Measurements from ENCODE around the gene APBA2.
A peak's percentile ranks its signal among the peaks of the same experiment; 100 is the strongest.

APBA2 gene

GRCh38 chr15:29066838-29067237 lies 181.1 kb downstream of the APBA2 start:
- H3K4me1 Mint-ChIP-seq, result peaks cover 35% of the 10 kb centered on the region
- peaks cover 23% of the 10 kb centered on the region for H3K36me3 Mint-ChIP-seq
- H3K27ac Mint-ChIP-seq, result peak overlapping the region; percentile 60
- no peaks in the 10 kb centered on the region for H3K27me3 Mint-ChIP-seq
- no peaks in the 10 kb centered on the region for H3K9me3 Mint-ChIP-seq
- no peak overlapping the region for H3K4me3 Mint-ChIP-seq

GRCh38 chr15:29067949-29068348 lies 182.2 kb downstream of the APBA2 start:
- Mint-ChIP-seq H3K27ac (no peak overlapping the region), H3K27me3 (no peaks in the 10 kb centered on the region), H3K4me3 (no peak overlapping the region), H3K36me3 (peaks cover 23% of the 10 kb centered on the region), H3K4me1 (peaks cover 30% of the 10 kb centered on the region), H3K9me3 (no peaks in the 10 kb centered on the region)

- H3K36me3 Mint-ChIP-seq, result peaks cover 30% of the 10 kb centered on the region
Observed at GRCh38 chr15:29070471-29071231, 184.9 kb downstream of the APBA2 start.

GRCh38 chr15:29071232-29071881 lies 185.6 kb downstream of the APBA2 start:
- H3K27ac Mint-ChIP-seq, result no peak overlapping the region
- H3K36me3 Mint-ChIP-seq, result peaks cover 28% of the 10 kb centered on the region
- no peaks in the 10 kb centered on the region for H3K9me3 Mint-ChIP-seq
- H3K27me3 Mint-ChIP-seq, result no peaks in the 10 kb centered on the region
- peaks cover 10% of the 10 kb centered on the region for H3K4me1 Mint-ChIP-seq
- H3K4me3 Mint-ChIP-seq, result no peak overlapping the region

More at GRCh38 chr15:29070471-29071231, 184.9 kb downstream of the APBA2 start:
- Mint-ChIP-seq H3K4me1 (peaks cover 15% of the 10 kb centered on the region), H3K27ac (no peak overlapping the region), H3K27me3 (no peaks in the 10 kb centered on the region), H3K4me3 (no peak overlapping the region), H3K9me3 (no peaks in the 10 kb centered on the region)

GRCh38 chr15:29071882-29072273 lies 186.1 kb downstream of the APBA2 start:
- no peaks in the 10 kb centered on the region for H3K27me3 Mint-ChIP-seq

GRCh38 chr15:29072444-29072843 lies 186.7 kb downstream of the APBA2 start:
- Mint-ChIP-seq H3K27ac (no peak overlapping the region), H3K4me1 (peaks cover 8% of the 10 kb centered on the region), H3K36me3 (peaks cover 25% of the 10 kb centered on the region), H3K9me3 (no peaks in the 10 kb centered on the region), H3K27me3 (no peaks in the 10 kb centered on the region), H3K4me3 (no peak overlapping the region)

More at GRCh38 chr15:29071882-29072273, 186.1 kb downstream of the APBA2 start:
- H3K9me3 Mint-ChIP-seq, result no peaks in the 10 kb centered on the region
- no peak overlapping the region for H3K4me3 Mint-ChIP-seq
- no peak overlapping the region for H3K27ac Mint-ChIP-seq
- H3K4me1 Mint-ChIP-seq, result peaks cover 8% of the 10 kb centered on the region
- H3K36me3 Mint-ChIP-seq, result peaks cover 25% of the 10 kb centered on the region

GRCh38 chr15:29074045-29074444 lies 188.3 kb downstream of the APBA2 start:
- Mint-ChIP-seq H3K4me1 (peaks cover 7% of the 10 kb centered on the region), H3K36me3 (peaks cover 22% of the 10 kb centered on the region), H3K27ac (no peak overlapping the region), H3K27me3 (no peaks in the 10 kb centered on the region), H3K4me3 (no peak overlapping the region), H3K9me3 (no peaks in the 10 kb centered on the region)

GRCh38 chr15:29078541-29078940 lies 192.8 kb downstream of the APBA2 start:
- Mint-ChIP-seq H3K36me3 (peaks cover 21% of the 10 kb centered on the region), H3K27me3 (no peaks in the 10 kb centered on the region), H3K9me3 (no peaks in the 10 kb centered on the region), H3K4me3 (no peak overlapping the region), H3K4me1 (no peaks in the 10 kb centered on the region), H3K27ac (no peak overlapping the region)

- Mint-ChIP-seq H3K36me3 (peaks cover 20% of the 10 kb centered on the region), H3K4me3 (no peak overlapping the region), H3K9me3 (no peaks in the 10 kb centered on the region), H3K4me1 (no peaks in the 10 kb centered on the region), H3K27me3 (no peaks in the 10 kb centered on the region), H3K27ac (no peak overlapping the region)
Observed at GRCh38 chr15:29079479-29079878, 193.7 kb downstream of the APBA2 start.

- peak overlapping the region; percentile 17 for H3K27ac Mint-ChIP-seq
- H3K27me3 Mint-ChIP-seq, result no peaks in the 10 kb centered on the region
- H3K9me3 Mint-ChIP-seq, result no peaks in the 10 kb centered on the region
- H3K4me3 Mint-ChIP-seq, result no peak overlapping the region
- H3K36me3 Mint-ChIP-seq, result peaks cover 22% of the 10 kb centered on the region
- H3K4me1 Mint-ChIP-seq, result peaks cover 12% of the 10 kb centered on the region
Observed at GRCh38 chr15:29081781-29082180, 196.0 kb downstream of the APBA2 start.

GRCh38 chr15:29083161-29083560 lies 197.4 kb downstream of the APBA2 start:
- Mint-ChIP-seq H3K4me1 (peaks cover 24% of the 10 kb centered on the region), H3K27ac (no peak overlapping the region), H3K27me3 (no peaks in the 10 kb centered on the region), H3K9me3 (no peaks in the 10 kb centered on the region), H3K4me3 (no peak overlapping the region), H3K36me3 (peaks cover 18% of the 10 kb centered on the region)

- Mint-ChIP-seq H3K36me3 (peaks cover 16% of the 10 kb centered on the region), H3K4me1 (peaks cover 31% of the 10 kb centered on the region), H3K9me3 (no peaks in the 10 kb centered on the region), H3K4me3 (no peak overlapping the region), H3K27ac (no peak overlapping the region), H3K27me3 (no peaks in the 10 kb centered on the region)
Observed at GRCh38 chr15:29083858-29084257, 198.1 kb downstream of the APBA2 start.

GRCh38 chr15:29086001-29086400 lies 200.2 kb downstream of the APBA2 start:
- peaks cover 12% of the 10 kb centered on the region for H3K36me3 Mint-ChIP-seq
- H3K9me3 Mint-ChIP-seq, result no peaks in the 10 kb centered on the region
- peaks cover 46% of the 10 kb centered on the region for H3K4me1 Mint-ChIP-seq
- H3K4me3 Mint-ChIP-seq, result no peak overlapping the region
- H3K27me3 Mint-ChIP-seq, result no peaks in the 10 kb centered on the region
- peak overlapping the region; percentile 63 for H3K27ac Mint-ChIP-seq

GRCh38 chr15:29086891-29087290 lies 201.1 kb downstream of the APBA2 start:
- H3K4me3 Mint-ChIP-seq, result no peak overlapping the region
- H3K4me1 Mint-ChIP-seq, result peaks cover 46% of the 10 kb centered on the region
- no peak overlapping the region for H3K27ac Mint-ChIP-seq
- H3K27me3 Mint-ChIP-seq, result no peaks in the 10 kb centered on the region
- peaks cover 11% of the 10 kb centered on the region for H3K36me3 Mint-ChIP-seq
- H3K9me3 Mint-ChIP-seq, result no peaks in the 10 kb centered on the region

- Mint-ChIP-seq H3K36me3 (peaks cover 11% of the 10 kb centered on the region), H3K9me3 (no peaks in the 10 kb centered on the region), H3K27ac (no peak overlapping the region), H3K4me1 (peaks cover 46% of the 10 kb centered on the region), H3K4me3 (no peak overlapping the region), H3K27me3 (no peaks in the 10 kb centered on the region)
Observed at GRCh38 chr15:29087521-29088285, 201.9 kb downstream of the APBA2 start.

GRCh38 chr15:29088666-29089065 lies 202.9 kb downstream of the APBA2 start:
- Mint-ChIP-seq H3K36me3 (peaks cover 11% of the 10 kb centered on the region), H3K4me1 (peaks cover 46% of the 10 kb centered on the region), H3K27me3 (no peaks in the 10 kb centered on the region), H3K27ac (peak overlapping the region; percentile 14), H3K4me3 (no peak overlapping the region), H3K9me3 (no peaks in the 10 kb centered on the region)
